Neuronal stem cell (in vitro differentiated cells): Measurements from ENCODE around the gene DHX58.

Experiments
- DNase-seq: peaks from one replicate; pipeline ENCODE4 v3.0.0-alpha.2; 2013; ENCODE audit warnings: low spot score
- H2AFZ ChIP-seq: one replicate; pipeline ENCODE4 v1.6.1; 2013; ENCODE audit warnings: mild to moderate bottlenecking, low read length, inconsistent platforms
- H2AK5ac ChIP-seq: 2 replicates; pipeline ENCODE4 v1.6.1; 2013; ENCODE audit warnings: low read depth, mild to moderate bottlenecking, inconsistent platforms, low read length, moderate library complexity, mixed read lengths
- H2BK120ac ChIP-seq: 2 replicates; pipeline ENCODE4 v1.6.1; 2013; ENCODE audit warnings: low read depth, mild to moderate bottlenecking, inconsistent platforms, low read length, moderate library complexity, mixed read lengths
- H2BK12ac ChIP-seq: one replicate; pipeline ENCODE4 v1.6.1; 2013; ENCODE audit warnings: low read length, inconsistent platforms
- H2BK15ac ChIP-seq: 2 replicates; pipeline ENCODE4 v1.6.1; 2013; ENCODE audit warnings: mild to moderate bottlenecking, low read length, inconsistent platforms, mixed read lengths
- H2BK5ac ChIP-seq: one replicate; pipeline ENCODE4 v1.6.1; 2013; ENCODE audit warnings: inconsistent platforms, mild to moderate bottlenecking, low read length, moderate library complexity
- H3K14ac ChIP-seq: one replicate; pipeline ENCODE4 v1.6.1; 2013; ENCODE audit warnings: low read length, inconsistent platforms
- H3K18ac ChIP-seq: 2 replicates; pipeline ENCODE4 v1.6.1; 2013; ENCODE audit warnings: low read length, inconsistent platforms
- H3K23ac ChIP-seq: 2 replicates; pipeline ENCODE4 v1.6.1; 2013; ENCODE audit warnings: low read depth, mild to moderate bottlenecking, mixed read lengths, low read length, inconsistent platforms; ENCODE audit not compliant: poor library complexity
- H3K27ac ChIP-seq: replicated peaks from 3 replicates; pipeline ENCODE4 v1.5.1; 2013; ENCODE audit warnings: low read length, inconsistent platforms
- H3K27me3 ChIP-seq, 3 experiments: 2 replicates each; pipeline ENCODE4 v1.6.1; 2013; ENCODE audit warnings: low read length in 3 of 3, mild to moderate bottlenecking in 2 of 3, inconsistent platforms in 1 of 3, low read depth in 1 of 3, mixed read lengths in 1 of 3, moderate library complexity in 1 of 3; ENCODE audit not compliant: control insufficient read depth in 3 of 3, insufficient read depth in 3 of 3
- H3K36me3 ChIP-seq, 2 donors: replicated peaks in 1 of 2; 2 replicates each; pipeline ENCODE4 v1.6.1; 2013; ENCODE audit warnings: low read length in 2 of 2; ENCODE audit not compliant: control insufficient read depth in 2 of 2, insufficient read depth in 2 of 2
- H3K4ac ChIP-seq: 2 replicates; pipeline ENCODE4 v1.6.1; 2013; ENCODE audit warnings: inconsistent platforms, mild to moderate bottlenecking, low read length, moderate library complexity
- H3K4me1 ChIP-seq, 2 donors: 1 replicate in 1 of 2; 2 replicates in 1 of 2; pipeline ENCODE4 v1.6.1; 2013; ENCODE audit warnings: low read length in 2 of 2, low read depth in 1 of 2; ENCODE audit not compliant: control insufficient read depth in 2 of 2, insufficient read depth in 1 of 2
- H3K4me2 ChIP-seq: one replicate; pipeline ENCODE4 v1.6.1; 2013; ENCODE audit warnings: mild to moderate bottlenecking, low read length, inconsistent platforms; ENCODE audit not compliant: insufficient read depth, poor library complexity, severe bottlenecking
- H3K4me3 ChIP-seq, 2 donors: 2 replicates each; pipeline ENCODE4 v1.5.1; 2013; ENCODE audit warnings: low read length in 2 of 2, mild to moderate bottlenecking in 2 of 2, inconsistent platforms in 1 of 2, moderate library complexity in 1 of 2
- H3K79me1 ChIP-seq: one replicate; pipeline ENCODE4 v1.6.1; 2013; ENCODE audit warnings: low read depth, mild to moderate bottlenecking, inconsistent platforms, low read length, moderate library complexity
- H3K9ac ChIP-seq: one replicate; pipeline ENCODE4 v1.6.1; 2013; ENCODE audit warnings: mild to moderate bottlenecking, low read depth, low read length, inconsistent platforms; ENCODE audit not compliant: poor library complexity
- H3K9me3 ChIP-seq, 2 donors: replicated peaks in 1 of 2; 2 replicates each; pipeline versions ENCODE3 to v1.6.1; 2013; ENCODE audit warnings: low read length in 2 of 2, mild to moderate bottlenecking in 2 of 2, inconsistent platforms in 1 of 2, low read depth in 1 of 2, mixed read lengths in 1 of 2, moderate library complexity in 1 of 2; ENCODE audit not compliant: control insufficient read depth in 2 of 2, insufficient read depth in 1 of 2
- H4K8ac ChIP-seq: one replicate; pipeline ENCODE4 v1.6.1; 2013; ENCODE audit warnings: low read depth, mild to moderate bottlenecking, inconsistent platforms, low read length, moderate library complexity
- H4K91ac ChIP-seq: one replicate; pipeline ENCODE4 v1.6.1; 2013; ENCODE audit warnings: low read length, low read depth, mild to moderate bottlenecking, inconsistent platforms; ENCODE audit not compliant: poor library complexity
- WGBS, 2 donors: extraction: QIAGEN DNeasy Blood & Tissue Kit; methylation state at CpG; one replicate each; pipeline ENCODE4 v1.1.7; 2013; ENCODE audit warnings: missing lambda C conversion rate in 2 of 2, mixed read lengths in 1 of 2; ENCODE audit not compliant: insufficient read length in 2 of 2, insufficient replicate concordance in 1 of 2; ENCODE audit errors: extremely low coverage in 2 of 2; 5-methylcytosine and 5-hydroxymethylcytosine counted together

The DHX58 gene

GRCh38 chr17:42111265-42111636, 1.3 kb downstream of the DHX58 start:
- Histone ChIP-seq H3K4me1 (peaks cover 4 to 5% of the 10 kb centered on the region in 2 donors), H3K9ac (no peak overlapping the region), H3K27me3 (peaks cover 0 to 17% (median 3%) of the 10 kb centered on the region in 3 experiments), H3K36me3 (peaks cover 11 to 32% of the 10 kb centered on the region in 2 donors), H3K4me3 (no peak overlapping the region), H3K23ac (peak overlapping the region; percentile 73), H3K79me1 (peaks cover 2% of the 10 kb centered on the region), H2BK5ac (peak overlapping the region; percentile 39), H3K9me3 (no peaks in the 10 kb centered on the region), H2BK15ac (peak overlapping the region; percentile 49), H3K18ac (peak overlapping the region; percentile 28), H3K4ac (peak overlapping the region; percentile 53), H4K91ac (no peak overlapping the region), H2BK12ac (no peak overlapping the region), H2BK120ac (no peak overlapping the region), H2AFZ (no peak overlapping the region), H2AK5ac (peak overlapping the region; percentile 84), H3K4me2 (no peak overlapping the region), H3K27ac (no peak overlapping the region), H3K14ac (no peak overlapping the region), H4K8ac (no peak overlapping the region)
- WGBS, 2 donors = no CpG with 5 or more reads among the region's 11 CpGs
- no peak for DNase-seq

- H4K91ac ChIP-seq = no peak overlapping the region
- peaks cover 4 to 5% of the 10 kb centered on the region in 2 donors for H3K4me1 ChIP-seq
- no peak overlapping the region for H3K4me2 ChIP-seq
- no peak overlapping the region for H2BK5ac ChIP-seq
- peaks cover 2% of the 10 kb centered on the region for H3K79me1 ChIP-seq
- peak overlapping the region; percentile 57 for H3K18ac ChIP-seq
- H3K9ac ChIP-seq = peak overlapping the region; percentile 44
- H3K9me3 ChIP-seq = no peaks in the 10 kb centered on the region
- H2AFZ ChIP-seq = no peak overlapping the region
- H2AK5ac ChIP-seq = peak overlapping the region; percentile 84
- peaks cover 0 to 22% (median 2%) of the 10 kb centered on the region in 3 experiments for H3K27me3 ChIP-seq
- no peak overlapping the region for H2BK12ac ChIP-seq
- no peak overlapping the region for H3K4ac ChIP-seq
- peak overlapping the region; percentile 56 for H3K14ac ChIP-seq
- peak overlapping the region; percentile 31 for H3K23ac ChIP-seq
- peak overlapping the region; percentile 58 for H2BK15ac ChIP-seq
- no peak overlapping the region for H2BK120ac ChIP-seq
- DNase-seq = no peak
- WGBS, 2 donors = no CpG with 5 or more reads among the region's 18 CpGs
- no peak overlapping the region for H3K27ac ChIP-seq
- H3K36me3 ChIP-seq = peaks cover 8 to 25% of the 10 kb centered on the region in 2 donors
- H3K4me3 ChIP-seq = no peak overlapping the region
- H4K8ac ChIP-seq = no peak overlapping the region
Observed at GRCh38 chr17:42110301-42111264, 1.9 kb downstream of the DHX58 start.

GRCh38 chr17:42109086-42109485, 3.4 kb downstream of the DHX58 start:
- H3K27ac ChIP-seq = no peak overlapping the region
- no peak overlapping the region for H3K9ac ChIP-seq
- H3K14ac ChIP-seq = no peak overlapping the region
- peaks cover 2% of the 10 kb centered on the region for H3K79me1 ChIP-seq
- no CpG with 5 or more reads among the region's 9 CpGs for WGBS, 2 donors
- H4K8ac ChIP-seq = no peak overlapping the region
- peaks cover 3 to 14% of the 10 kb centered on the region in 2 donors for H3K36me3 ChIP-seq
- H2BK5ac ChIP-seq = peak overlapping the region; percentile 19
- no peak overlapping the region for H2AFZ ChIP-seq
- H2BK120ac ChIP-seq = no peak overlapping the region
- no peak overlapping the region for H2BK12ac ChIP-seq
- no peaks in the 10 kb centered on the region for H3K9me3 ChIP-seq
- H3K4ac ChIP-seq = no peak overlapping the region
- H4K91ac ChIP-seq = no peak overlapping the region
- H2BK15ac ChIP-seq = no peak overlapping the region
- no peak overlapping the region for H3K18ac ChIP-seq
- H3K4me1 ChIP-seq = peaks cover 4 to 5% of the 10 kb centered on the region in 2 donors
- H3K27me3 ChIP-seq = peaks cover 0 to 30% (median 2%) of the 10 kb centered on the region in 3 experiments
- DNase-seq = no peak
- no peak overlapping the region for H2AK5ac ChIP-seq
- no peak overlapping the region for H3K4me2 ChIP-seq
- no peak overlapping the region for H3K23ac ChIP-seq
- H3K4me3 ChIP-seq = no peak overlapping the region
